ENCODE results near the gene BIRC3.

- TF ChIP-seq CTCF (optimal IDR thresholded peaks at IDR 0.05 in 1 of 3, IDR thresholded peaks at IDR 0.05 in 1 of 3, conservative IDR thresholded peaks at IDR 0.05 in 1 of 3; ENCODE audit: extremely low read depth in 1 of 3, insufficient read depth in 2 of 3, low read length in 3 of 3) (no peak), EZH2 (IDR thresholded peaks at IDR 0.05; ENCODE audit: low read length) (no peak)
Observed at GRCh38 chr11:102283116-102283485, 34.2 kb upstream of the BIRC3 start.

Measured in keratinocyte (primary cell).